Uterus (tissue), 2 donors: ENCODE data around the gene SGPL1.

Source experiments
- POLR2A ChIP-seq, 2 donors: fragments of 450-650 bp; IDR thresholded peaks; one replicate each; pipeline ENCODE4 v1.6.1; 2016; ENCODE audit warnings: antibody characterized with exemption in 2 of 2, mild to moderate bottlenecking in 1 of 2, moderate library complexity in 1 of 2
- TF ChIP-seq, protein P1 (sequence below), 4 experiments: fragments of 200-600 bp in 2 of 4; fragments of 450-650 bp in 2 of 4; sonication (generic) in 2 of 4; IDR thresholded peaks; one replicate each; pipeline ENCODE4 v1.5.1; 2016 to 2019; ENCODE audit warnings: antibody characterized with exemption in 4 of 4, mild to moderate bottlenecking in 2 of 4, moderate library complexity in 1 of 4

GRCh38 chr10:70885931-70886903 lies 70.5 kb downstream of the SGPL1 start:
- TF ChIP-seq, protein P1, sequence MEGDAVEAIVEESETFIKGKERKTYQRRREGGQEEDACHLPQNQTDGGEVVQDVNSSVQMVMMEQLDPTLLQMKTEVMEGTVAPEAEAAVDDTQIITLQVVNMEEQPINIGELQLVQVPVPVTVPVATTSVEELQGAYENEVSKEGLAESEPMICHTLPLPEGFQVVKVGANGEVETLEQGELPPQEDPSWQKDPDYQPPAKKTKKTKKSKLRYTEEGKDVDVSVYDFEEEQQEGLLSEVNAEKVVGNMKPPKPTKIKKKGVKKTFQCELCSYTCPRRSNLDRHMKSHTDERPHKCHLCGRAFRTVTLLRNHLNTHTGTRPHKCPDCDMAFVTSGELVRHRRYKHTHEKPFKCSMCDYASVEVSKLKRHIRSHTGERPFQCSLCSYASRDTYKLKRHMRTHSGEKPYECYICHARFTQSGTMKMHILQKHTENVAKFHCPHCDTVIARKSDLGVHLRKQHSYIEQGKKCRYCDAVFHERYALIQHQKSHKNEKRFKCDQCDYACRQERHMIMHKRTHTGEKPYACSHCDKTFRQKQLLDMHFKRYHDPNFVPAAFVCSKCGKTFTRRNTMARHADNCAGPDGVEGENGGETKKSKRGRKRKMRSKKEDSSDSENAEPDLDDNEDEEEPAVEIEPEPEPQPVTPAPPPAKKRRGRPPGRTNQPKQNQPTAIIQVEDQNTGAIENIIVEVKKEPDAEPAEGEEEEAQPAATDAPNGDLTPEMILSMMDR (IDR thresholded peaks at IDR 0.05) = no peak
- no peak for TF ChIP-seq POLR2A (IDR thresholded peaks at IDR 0.05)
